Endothelial cell (in vitro differentiated cells): ENCODE results near the gene RPL10A. TPM values are rescaled to one million over a fixed set of nuclear protein-coding genes. Genes with fewer than 3 reads are reported as not detected.

Source experiments
- DNase-seq: peaks from one replicate; pipeline ENCODE4 v3.0.0; 2021; ENCODE audit warnings: low spot score
- H3K27ac Mint-ChIP-seq: one replicate; pipeline ENCODE4 v1.8.0; 2021; ENCODE audit warnings: mixed read lengths, inconsistent platforms; ENCODE audit not compliant: unreplicated experiment
- H3K27me3 Mint-ChIP-seq: one replicate; pipeline ENCODE4 v1.8.0; 2021; ENCODE audit warnings: mild to moderate bottlenecking, moderate library complexity, mixed read lengths, inconsistent platforms; ENCODE audit not compliant: unreplicated experiment
- H3K36me3 Mint-ChIP-seq: one replicate; pipeline ENCODE4 v1.8.0; 2021; ENCODE audit warnings: mild to moderate bottlenecking, low read depth, mixed read lengths, inconsistent platforms; ENCODE audit not compliant: unreplicated experiment
- H3K4me1 Mint-ChIP-seq: one replicate; pipeline ENCODE4 v1.8.0; 2021; ENCODE audit warnings: mild to moderate bottlenecking, mixed read lengths, inconsistent platforms; ENCODE audit not compliant: unreplicated experiment
- H3K4me3 Mint-ChIP-seq: one replicate; pipeline ENCODE4 v1.8.0; 2021; ENCODE audit warnings: mild to moderate bottlenecking, mixed read lengths, inconsistent platforms; ENCODE audit not compliant: unreplicated experiment
- H3K9me3 Mint-ChIP-seq: one replicate; pipeline ENCODE4 v1.8.0; 2021; ENCODE audit warnings: mixed read lengths, inconsistent platforms; ENCODE audit not compliant: unreplicated experiment
- total RNA-seq: library from RNA; stranded (reverse); fragmentation: NEBNext Ultra II Directional; extraction: Animal tissue kit (Norgen Biotek cat#: 25700); gene quantifications from one replicate; pipeline ENCODE4 v1.2.1, GENCODE V29; 2021; ENCODE audit not compliant: unreplicated experiment
- TF ChIP-seq, protein P1 (sequence below): fragments of 200-600 bp; sonication (generic); IDR thresholded peaks from one replicate; pipeline ENCODE4 v1.5.0; 2021; ENCODE audit warnings: antibody characterized with exemption; ENCODE audit not compliant: unreplicated experiment

Gene RPL10A
- total RNA-seq, 1 donor from 2014 or later, result 1,320 TPM

GRCh38 chr6:35439308-35439707 is 28.9 kb upstream of the RPL10A start:
- H3K9me3 Mint-ChIP-seq, result no peaks in the 10 kb centered on the region
- TF ChIP-seq, protein P1, sequence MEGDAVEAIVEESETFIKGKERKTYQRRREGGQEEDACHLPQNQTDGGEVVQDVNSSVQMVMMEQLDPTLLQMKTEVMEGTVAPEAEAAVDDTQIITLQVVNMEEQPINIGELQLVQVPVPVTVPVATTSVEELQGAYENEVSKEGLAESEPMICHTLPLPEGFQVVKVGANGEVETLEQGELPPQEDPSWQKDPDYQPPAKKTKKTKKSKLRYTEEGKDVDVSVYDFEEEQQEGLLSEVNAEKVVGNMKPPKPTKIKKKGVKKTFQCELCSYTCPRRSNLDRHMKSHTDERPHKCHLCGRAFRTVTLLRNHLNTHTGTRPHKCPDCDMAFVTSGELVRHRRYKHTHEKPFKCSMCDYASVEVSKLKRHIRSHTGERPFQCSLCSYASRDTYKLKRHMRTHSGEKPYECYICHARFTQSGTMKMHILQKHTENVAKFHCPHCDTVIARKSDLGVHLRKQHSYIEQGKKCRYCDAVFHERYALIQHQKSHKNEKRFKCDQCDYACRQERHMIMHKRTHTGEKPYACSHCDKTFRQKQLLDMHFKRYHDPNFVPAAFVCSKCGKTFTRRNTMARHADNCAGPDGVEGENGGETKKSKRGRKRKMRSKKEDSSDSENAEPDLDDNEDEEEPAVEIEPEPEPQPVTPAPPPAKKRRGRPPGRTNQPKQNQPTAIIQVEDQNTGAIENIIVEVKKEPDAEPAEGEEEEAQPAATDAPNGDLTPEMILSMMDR, result no peak
- no peak overlapping the region for H3K4me3 Mint-ChIP-seq
- H3K4me1 Mint-ChIP-seq, result peaks cover 10% of the 10 kb centered on the region
- no peaks in the 10 kb centered on the region for H3K27me3 Mint-ChIP-seq
- DNase-seq, result no peak
- H3K36me3 Mint-ChIP-seq, result no peaks in the 10 kb centered on the region
- H3K27ac Mint-ChIP-seq, result no peak overlapping the region

DNA sequence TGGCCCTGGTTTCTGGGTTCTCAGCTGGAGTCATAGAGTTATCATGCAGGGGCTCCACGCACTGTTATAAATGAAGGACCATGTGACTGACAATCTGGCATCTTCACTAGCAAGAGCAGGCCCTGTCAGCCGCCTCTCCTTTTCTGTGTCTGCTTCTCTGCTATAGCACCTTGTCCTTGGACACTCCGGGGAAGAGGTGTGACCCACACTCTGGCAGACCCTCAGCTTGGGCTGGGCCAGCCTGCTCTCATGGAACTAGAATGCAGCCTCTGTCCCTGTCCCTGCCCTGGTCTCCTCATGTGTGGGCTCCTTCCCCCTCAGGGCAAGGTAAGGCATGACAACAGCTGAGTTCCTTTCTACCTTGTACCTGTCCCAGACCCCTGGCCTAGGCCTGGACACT is 27.0 kb upstream of the RPL10A start:
- TF ChIP-seq, protein P1, result no peak

DNA sequence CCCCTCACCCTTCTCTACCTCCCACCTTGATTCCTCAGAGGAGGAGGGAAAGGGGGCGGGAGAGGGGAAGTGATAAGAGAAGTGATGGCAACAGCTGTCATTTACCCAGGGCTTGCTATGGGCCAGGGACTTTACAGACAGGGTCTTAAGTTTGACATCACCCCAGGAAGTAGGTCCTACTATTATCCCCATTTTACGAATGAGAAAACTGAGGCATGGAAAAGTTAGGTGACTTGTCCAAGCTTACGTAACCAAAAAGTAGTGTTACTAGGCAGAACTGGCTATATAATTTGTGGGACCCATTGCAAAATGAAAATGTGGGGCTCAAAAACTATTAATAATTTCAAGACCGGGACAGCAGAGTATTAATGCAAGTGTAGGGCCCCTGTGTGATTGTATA is 26.6 kb upstream of the RPL10A start:
- H3K9me3 Mint-ChIP-seq, result no peaks in the 10 kb centered on the region
- TF ChIP-seq, protein P1, result no peak

More for the DNA sequence above, 27.0 kb upstream of the RPL10A start:
- no peak for DNase-seq
- Mint-ChIP-seq H3K4me3 (no peak overlapping the region), H3K36me3 (no peaks in the 10 kb centered on the region), H3K27me3 (no peaks in the 10 kb centered on the region), H3K9me3 (no peaks in the 10 kb centered on the region), H3K4me1 (peaks cover 10% of the 10 kb centered on the region), H3K27ac (no peak overlapping the region)

DNA sequence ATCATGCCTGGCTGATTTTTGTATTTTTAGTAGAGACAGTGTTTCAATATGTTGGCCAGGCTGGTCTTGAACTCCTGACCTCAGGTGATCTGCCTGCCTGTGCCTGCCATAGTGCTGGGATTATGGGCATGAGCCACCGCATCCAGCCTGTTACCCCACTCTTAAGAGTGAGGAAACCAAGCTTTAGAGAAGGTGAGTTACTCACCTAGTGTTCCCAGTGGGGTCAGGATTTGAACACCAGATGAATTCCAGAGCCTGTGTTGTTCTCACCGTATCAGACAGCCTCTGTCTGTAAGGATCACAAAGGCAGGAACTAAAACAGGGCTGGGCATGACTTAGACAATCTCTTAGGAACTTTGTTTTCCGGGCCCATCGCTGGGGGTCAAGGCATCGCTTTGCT is 25.5 kb upstream of the RPL10A start:
- Mint-ChIP-seq H3K4me3 (no peak overlapping the region), H3K9me3 (no peaks in the 10 kb centered on the region), H3K27ac (no peak overlapping the region), H3K36me3 (no peaks in the 10 kb centered on the region), H3K27me3 (peaks cover 1% of the 10 kb centered on the region), H3K4me1 (peaks cover 10% of the 10 kb centered on the region)
- DNase-seq, result no peak
- TF ChIP-seq, protein P1, result no peak

More for the DNA sequence above, 26.6 kb upstream of the RPL10A start:
- H3K36me3 Mint-ChIP-seq, result no peaks in the 10 kb centered on the region
- H3K27me3 Mint-ChIP-seq, result no peaks in the 10 kb centered on the region
- H3K4me3 Mint-ChIP-seq, result no peak overlapping the region
- H3K27ac Mint-ChIP-seq, result no peak overlapping the region
- H3K4me1 Mint-ChIP-seq, result peaks cover 10% of the 10 kb centered on the region
- DNase-seq, result no peak

- peaks cover 10% of the 10 kb centered on the region for H3K4me1 Mint-ChIP-seq
- H3K4me3 Mint-ChIP-seq, result no peak overlapping the region
- DNase-seq, result no peak
- peaks cover 1% of the 10 kb centered on the region for H3K27me3 Mint-ChIP-seq
- TF ChIP-seq, protein P1, result no peak
- no peaks in the 10 kb centered on the region for H3K36me3 Mint-ChIP-seq
- H3K27ac Mint-ChIP-seq, result no peak overlapping the region
- H3K9me3 Mint-ChIP-seq, result no peaks in the 10 kb centered on the region
Measured at GRCh38 chr6:35443341-35444030, 24.7 kb upstream of the RPL10A start.
